Measurements from ENCODE around the gene KPRP. TPM values are rescaled to one million over a fixed set of nuclear protein-coding genes. Genes with fewer than 3 reads are reported as not detected.

Gene KPRP
- total and polyA plus RNA-seq, 8 donors: 0.30 TPM; not detected in 7

DNA sequence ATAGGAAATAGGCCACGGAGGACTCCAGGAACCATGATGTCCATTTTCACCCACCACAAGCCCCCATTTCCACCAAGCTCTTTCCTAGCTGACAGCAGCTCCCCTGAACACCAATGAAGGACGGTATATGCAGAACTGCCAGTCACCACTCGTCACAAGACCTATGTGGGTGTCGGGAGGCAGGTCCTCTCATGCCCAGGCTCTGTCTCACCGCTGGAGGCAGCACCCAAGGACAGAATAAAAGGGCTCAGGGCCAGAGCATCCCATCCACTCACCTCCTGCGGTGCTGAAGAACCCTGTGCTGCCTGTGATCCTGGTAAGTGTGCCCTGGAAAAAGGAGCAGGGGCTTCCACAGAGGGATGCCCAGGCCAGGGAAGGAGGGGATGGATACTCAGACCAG is 17.1 kb downstream of the KPRP start, which contains the start of gene LCE1F:
Gene LCE1F, plus strand, starts transcription at position 266 of the 400 bp plus-strand sequence. CDS start 1,232 bp downstream, outside the sequence.
- H3K36me3 ChIP-seq: no peaks in the 10 kb centered on the region
- DNase-seq: no peak
- no peak within 1 kb of the TSS for H3K4me3 ChIP-seq
- H3K4me1 ChIP-seq: no peaks in the 10 kb centered on the region
- TF ChIP-seq POLR2A (IDR thresholded peaks at IDR 0.05): no peak
- no peak for TF ChIP-seq EP300 (IDR thresholded peaks at IDR 0.05)
- TF ChIP-seq POLR2AphosphoS5 (IDR thresholded peaks at IDR 0.05): no peak
- TF ChIP-seq, protein P1, sequence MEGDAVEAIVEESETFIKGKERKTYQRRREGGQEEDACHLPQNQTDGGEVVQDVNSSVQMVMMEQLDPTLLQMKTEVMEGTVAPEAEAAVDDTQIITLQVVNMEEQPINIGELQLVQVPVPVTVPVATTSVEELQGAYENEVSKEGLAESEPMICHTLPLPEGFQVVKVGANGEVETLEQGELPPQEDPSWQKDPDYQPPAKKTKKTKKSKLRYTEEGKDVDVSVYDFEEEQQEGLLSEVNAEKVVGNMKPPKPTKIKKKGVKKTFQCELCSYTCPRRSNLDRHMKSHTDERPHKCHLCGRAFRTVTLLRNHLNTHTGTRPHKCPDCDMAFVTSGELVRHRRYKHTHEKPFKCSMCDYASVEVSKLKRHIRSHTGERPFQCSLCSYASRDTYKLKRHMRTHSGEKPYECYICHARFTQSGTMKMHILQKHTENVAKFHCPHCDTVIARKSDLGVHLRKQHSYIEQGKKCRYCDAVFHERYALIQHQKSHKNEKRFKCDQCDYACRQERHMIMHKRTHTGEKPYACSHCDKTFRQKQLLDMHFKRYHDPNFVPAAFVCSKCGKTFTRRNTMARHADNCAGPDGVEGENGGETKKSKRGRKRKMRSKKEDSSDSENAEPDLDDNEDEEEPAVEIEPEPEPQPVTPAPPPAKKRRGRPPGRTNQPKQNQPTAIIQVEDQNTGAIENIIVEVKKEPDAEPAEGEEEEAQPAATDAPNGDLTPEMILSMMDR (IDR thresholded peaks at IDR 0.05): no peak
- 65 to 75% (median 69%) methylated on average over 6 of the region's 6 CpGs for WGBS, 5 donors
- H3K9me3 ChIP-seq: peaks cover 0 to 6% (median 4%) of the 10 kb centered on the region in 4 donors
- H3K27ac ChIP-seq: no peak within 1 kb of the TSS
- H3K27me3 ChIP-seq: peaks cover 0 to 15% (median 0%) of the 10 kb centered on the region in 3 donors
- intact Hi-C loops (cut with DNase I; ENCODE audit: low total_unique reads): no loop called here

DNA sequence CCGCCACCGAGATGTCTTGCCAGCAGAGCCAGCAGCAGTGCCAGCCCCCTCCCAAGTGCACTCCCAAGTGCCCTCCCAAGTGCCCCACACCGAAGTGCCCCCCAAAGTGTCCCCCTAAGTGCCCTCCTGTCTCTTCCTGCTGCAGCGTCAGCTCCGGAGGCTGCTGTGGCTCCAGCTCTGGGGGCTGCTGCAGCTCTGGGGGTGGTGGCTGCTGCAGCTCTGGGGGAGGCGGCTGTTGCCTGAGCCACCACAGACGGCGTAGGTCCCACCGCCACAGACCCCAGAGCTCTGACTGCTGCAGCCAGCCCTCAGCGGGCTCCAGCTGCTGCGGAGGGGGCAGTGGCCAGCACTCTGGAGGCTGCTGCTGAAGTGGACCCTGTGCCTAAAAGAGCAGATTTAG is 18.5 kb downstream of the KPRP start:
- H3K27ac ChIP-seq: no peak overlapping the region
- DNase-seq: no peak
- no peaks in the 10 kb centered on the region for H3K4me1 ChIP-seq
- TF ChIP-seq EP300 (IDR thresholded peaks at IDR 0.05): no peak
- TF ChIP-seq, protein P1 (IDR thresholded peaks at IDR 0.05): no peak
- TF ChIP-seq POLR2A (IDR thresholded peaks at IDR 0.05): no peak
- TF ChIP-seq POLR2AphosphoS5 (IDR thresholded peaks at IDR 0.05): no peak
- H3K4me3 ChIP-seq: no peak overlapping the region
- peaks cover 0 to 15% (median 0%) of the 10 kb centered on the region in 3 donors for H3K27me3 ChIP-seq
- H3K9me3 ChIP-seq: peaks cover 0 to 6% (median 4%) of the 10 kb centered on the region in 4 donors
- 79 to 87% (median 83%) methylated on average over 6 to 11 of the region's 11 CpGs for WGBS, 5 donors
- no peaks in the 10 kb centered on the region for H3K36me3 ChIP-seq
- intact Hi-C loops (cut with DNase I; ENCODE audit: low total_unique reads): no loop called here

DNA sequence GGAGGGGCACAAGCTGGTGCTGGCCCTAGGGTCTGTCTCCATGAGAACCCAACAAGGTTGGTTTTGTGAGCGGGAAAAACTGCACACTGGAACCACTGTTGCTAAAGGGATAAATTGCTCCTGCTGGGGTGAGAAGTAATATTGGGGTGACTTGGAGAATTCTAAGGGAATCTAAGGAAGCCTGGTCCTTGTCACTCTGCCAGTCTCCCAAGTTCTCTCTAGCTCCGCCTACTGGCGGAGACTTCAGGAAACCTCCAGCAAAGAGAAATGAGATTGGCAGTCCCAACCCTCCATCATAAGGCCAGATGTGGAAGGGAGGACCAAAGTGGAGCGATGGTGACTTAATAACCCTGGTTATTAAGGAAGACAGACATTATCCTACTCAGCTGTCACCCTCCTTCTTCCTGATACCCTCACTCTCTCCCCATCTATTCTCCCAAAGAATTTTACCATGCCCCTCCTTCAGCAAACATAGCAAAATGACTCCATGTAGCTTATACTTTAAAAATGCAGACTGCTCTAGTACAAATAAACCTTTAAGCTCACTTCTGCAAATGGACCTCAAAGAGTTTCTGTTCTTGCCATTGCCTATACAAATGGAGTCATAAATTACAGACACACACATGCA is 19.8 kb downstream of the KPRP start:
- intact Hi-C loops (cut with DNase I; ENCODE audit: low total_unique reads): no loop called here
- Histone ChIP-seq H3K4me3 (no peak overlapping the region), H3K9me3 (peaks cover 0 to 6% (median 2%) of the 10 kb centered on the region in 4 donors), H3K27me3 (peaks cover 0 to 15% (median 0%) of the 10 kb centered on the region in 3 donors), H3K27ac (no peak overlapping the region), H3K36me3 (no peaks in the 10 kb centered on the region), H3K4me1 (no peaks in the 10 kb centered on the region)
- TF ChIP-seq, protein P1 (IDR thresholded peaks at IDR 0.05): no peak
- no peak for TF ChIP-seq EP300 (IDR thresholded peaks at IDR 0.05)
- TF ChIP-seq POLR2A (IDR thresholded peaks at IDR 0.05): no peak
- TF ChIP-seq POLR2AphosphoS5 (IDR thresholded peaks at IDR 0.05): no peak
- 45 to 62% (median 59%) methylated on average over 4 of the region's 4 CpGs for WGBS, 5 donors
- DNase-seq: no peak

DNA sequence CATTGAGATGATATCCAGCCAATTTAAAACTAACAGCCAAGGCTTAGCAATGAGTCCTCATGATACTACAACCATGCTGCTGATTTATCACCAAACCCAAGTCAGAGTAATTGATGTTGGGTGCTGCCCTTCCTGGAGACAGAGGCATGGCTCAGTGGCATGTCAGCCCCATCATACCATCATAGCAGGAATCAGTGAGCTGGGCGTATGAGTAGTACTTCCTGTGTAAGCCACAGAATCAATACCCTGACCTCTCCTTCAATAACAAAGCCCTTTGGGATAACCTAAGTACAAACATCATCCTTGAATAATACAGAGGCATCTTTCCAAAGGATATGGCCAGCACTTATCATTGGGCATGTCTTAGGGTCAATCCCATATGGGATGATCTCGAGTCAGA is 25.3 kb downstream of the KPRP start:
- H3K27me3 ChIP-seq: peaks cover 0 to 24% (median 0%) of the 10 kb centered on the region in 3 donors
- WGBS, 5 donors: 47 to 56% (median 49%) methylated on average over 2 of the region's 2 CpGs
- DNase-seq: no peak
- no peak overlapping the region for H3K4me3 ChIP-seq
- no peaks in the 10 kb centered on the region for H3K4me1 ChIP-seq
- intact Hi-C loops (cut with DNase I; ENCODE audit: low total_unique reads): no loop called here
- H3K9me3 ChIP-seq: no peaks in the 10 kb centered on the region
- H3K36me3 ChIP-seq: no peaks in the 10 kb centered on the region
- TF ChIP-seq POLR2AphosphoS5 (IDR thresholded peaks at IDR 0.05) (no peak), EP300 (IDR thresholded peaks at IDR 0.05) (no peak), POLR2A (IDR thresholded peaks at IDR 0.05) (no peak)
- TF ChIP-seq, protein P1 (IDR thresholded peaks at IDR 0.05): no peak
- no peak overlapping the region for H3K27ac ChIP-seq

Data from stomach (tissue), 9 donors.